Measurements from ENCODE around the gene S100A8.
"Not testable (repeated sequence)": the region's sequence is repeated elsewhere in the genome, so short reads cannot be mapped to it uniquely, and the experiment has no call there.

S100A8 gene

GRCh38 chr1:153415850-153416570 lies 25.1 kb upstream of the S100A8 start, which contains the start of gene S100A7A:
S100A7A (plus strand) TSS chr1:153416520; CDS start chr1:153418083, 1,563 bp downstream.
- DNase-seq (ENCODE audit: low read depth) = no peak

- DNase-seq (ENCODE audit: low read depth) = not testable (repeated sequence)
Measured at GRCh38 chr1:153413961-153414360, 23.1 kb upstream of the S100A8 start.

GRCh38 chr1:153407274-153407673 lies 16.4 kb upstream of the S100A8 start:
- not testable (repeated sequence) for DNase-seq (ENCODE audit: low read depth)

- DNase-seq (ENCODE audit: low read depth) = not testable (repeated sequence)
Measured at GRCh38 chr1:153405825-153406599, 15.1 kb upstream of the S100A8 start.

GRCh38 chr1:153404768-153405167 lies 13.9 kb upstream of the S100A8 start:
- no peak for DNase-seq (ENCODE audit: low read depth)

GRCh38 chr1:153404086-153404635 lies 13.3 kb upstream of the S100A8 start:
- no peak for DNase-seq (ENCODE audit: low read depth)

GRCh38 chr1:153403421-153404085 lies 12.7 kb upstream of the S100A8 start:
- no peak for DNase-seq (ENCODE audit: low read depth)

GRCh38 chr1:153402226-153402625 lies 11.4 kb upstream of the S100A8 start:
- no peak for DNase-seq (ENCODE audit: low read depth)

GRCh38 chr1:153401461-153401860 lies 10.6 kb upstream of the S100A8 start:
- DNase-seq (ENCODE audit: low read depth) = no peak

GRCh38 chr1:153400244-153400643 lies 9.4 kb upstream of the S100A8 start:
- no peak for DNase-seq (ENCODE audit: low read depth)

- DNase-seq (ENCODE audit: low read depth) = no peak
Measured at GRCh38 chr1:153399401-153400055, 8.7 kb upstream of the S100A8 start.

- no peak for DNase-seq (ENCODE audit: low read depth)
Measured at GRCh38 chr1:153397924-153398651, 7.2 kb upstream of the S100A8 start.

GRCh38 chr1:153397051-153397923 lies 6.4 kb upstream of the S100A8 start:
- no peak for DNase-seq (ENCODE audit: low read depth)

GRCh38 chr1:153396461-153396860 lies 5.6 kb upstream of the S100A8 start:
- DNase-seq (ENCODE audit: low read depth) = no peak

GRCh38 chr1:153395776-153396175 lies 4.9 kb upstream of the S100A8 start:
- DNase-seq (ENCODE audit: low read depth) = no peak

- no peak for DNase-seq (ENCODE audit: low read depth)
Measured at GRCh38 chr1:153395136-153395685, 4.3 kb upstream of the S100A8 start.

- no peak for DNase-seq (ENCODE audit: low read depth)
Measured at GRCh38 chr1:153394391-153394790, 3.5 kb upstream of the S100A8 start.

GRCh38 chr1:153393926-153394325 lies 3.1 kb upstream of the S100A8 start:
- DNase-seq (ENCODE audit: low read depth) = no peak

- DNase-seq (ENCODE audit: low read depth) = no peak
Measured at GRCh38 chr1:153392822-153393221, 1.9 kb upstream of the S100A8 start.

- no peak for DNase-seq (ENCODE audit: low read depth)
Measured at GRCh38 chr1:153392258-153392657, 1.4 kb upstream of the S100A8 start.
